GM19372 (cell line): Measurements from ENCODE around the gene OXNAD1.

Experiments used
- ATAC-seq: cut with Tn5 transposase; IDR thresholded peaks from one replicate; pipeline ENCODE4 v1.9.1; 2021; ENCODE audit warnings: mild to moderate bottlenecking, low read depth, moderate library complexity; ENCODE audit not compliant: unreplicated experiment

Gene OXNAD1

DNA sequence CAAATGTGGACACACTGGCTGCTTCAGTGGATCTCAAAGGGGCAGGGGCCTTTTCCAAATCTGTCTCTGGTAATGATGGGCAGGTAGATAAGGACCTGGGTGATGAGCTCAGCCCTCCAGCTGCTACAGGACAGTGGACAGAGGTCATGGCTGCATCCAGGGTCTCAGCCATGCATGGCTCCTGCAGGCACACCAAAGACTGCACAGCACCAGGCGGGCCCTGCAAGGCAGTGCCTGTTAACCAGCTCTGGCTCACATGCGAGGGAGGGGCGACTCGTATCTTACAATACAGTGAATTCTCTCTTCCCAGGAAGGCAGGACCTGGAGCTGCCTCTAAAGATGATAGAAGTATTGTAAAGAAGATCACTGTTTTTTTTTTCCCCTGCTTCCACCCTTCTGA lies 58.7 kb downstream of the OXNAD1 start:
- ATAC-seq, result no peak

GRCh38 chr3:16325850-16326249 lies 60.8 kb downstream of the OXNAD1 start:
- ATAC-seq, result no peak

GRCh38 chr3:16326724-16327349 lies 61.8 kb downstream of the OXNAD1 start:
- ATAC-seq, result no peak

DNA sequence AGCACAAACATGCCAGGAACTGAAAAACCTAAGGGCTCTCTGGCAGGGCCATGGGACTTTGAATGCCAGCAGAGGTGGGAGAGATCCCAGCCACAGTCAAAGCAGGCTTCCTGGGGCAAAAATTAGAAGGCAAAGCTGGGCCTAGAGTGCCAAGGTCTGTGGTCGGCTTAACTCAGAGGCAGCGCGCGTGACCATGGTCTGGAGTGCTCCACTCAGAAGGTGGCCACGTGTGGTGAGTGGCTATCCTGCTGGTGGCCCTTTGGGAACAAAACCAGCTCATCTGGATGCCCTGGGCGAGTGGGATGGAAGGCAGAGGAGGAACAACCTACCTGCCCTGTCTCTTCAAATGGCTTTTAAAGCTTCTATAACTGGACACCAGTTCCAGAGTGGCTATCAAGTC lies 63.1 kb downstream of the OXNAD1 start:
- no peak for ATAC-seq

- ATAC-seq, result no peak
Observed at GRCh38 chr3:16329036-16329825, 64.2 kb downstream of the OXNAD1 start.

DNA sequence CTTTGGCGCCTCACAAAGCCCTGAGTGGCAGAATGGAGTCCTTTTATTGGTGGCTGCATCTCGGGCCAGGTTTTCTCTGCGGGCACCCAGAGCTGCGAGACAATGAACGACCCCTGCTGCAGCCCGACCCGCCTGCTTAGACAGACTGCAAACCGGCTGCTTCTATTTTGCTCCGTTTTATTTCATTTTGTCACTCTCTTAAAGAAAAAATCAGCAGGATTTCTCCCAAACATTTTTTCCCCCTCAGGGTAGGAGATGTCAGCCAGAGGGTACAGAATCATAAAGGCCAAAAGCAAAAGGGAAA lies 64.8 kb downstream of the OXNAD1 start:
- no peak for ATAC-seq

- ATAC-seq, result no peak
Observed at GRCh38 chr3:16330351-16330750, 65.3 kb downstream of the OXNAD1 start.

- no peak for ATAC-seq
Observed at GRCh38 chr3:16331319-16331883, 66.4 kb downstream of the OXNAD1 start.

DNA sequence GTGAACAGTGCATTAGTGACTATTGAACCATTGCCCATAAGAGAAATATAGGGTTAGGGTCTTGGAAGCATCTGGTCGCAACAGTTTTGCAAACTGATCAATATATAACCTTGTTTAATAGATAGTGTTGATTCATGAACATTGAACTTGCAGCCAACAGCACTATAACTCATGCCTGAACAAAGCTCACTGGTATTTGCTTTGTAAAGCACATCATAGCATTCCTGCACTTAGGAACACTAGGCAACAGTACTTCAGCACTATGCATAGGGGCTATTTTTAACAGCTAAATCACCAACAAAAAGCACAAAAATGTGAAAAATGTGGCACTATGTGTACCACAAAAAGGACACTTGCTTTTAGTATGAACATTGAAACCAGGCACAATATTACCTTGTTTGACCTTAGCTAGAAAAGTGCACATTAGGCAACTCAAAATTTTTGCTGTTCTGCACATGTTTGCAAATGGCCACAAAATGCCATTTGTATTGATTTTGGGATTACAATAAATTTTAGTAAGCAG lies 68.0 kb downstream of the OXNAD1 start:
- ATAC-seq, result no peak

GRCh38 chr3:16334909-16335308 lies 69.9 kb downstream of the OXNAD1 start:
- ATAC-seq, result no peak

DNA sequence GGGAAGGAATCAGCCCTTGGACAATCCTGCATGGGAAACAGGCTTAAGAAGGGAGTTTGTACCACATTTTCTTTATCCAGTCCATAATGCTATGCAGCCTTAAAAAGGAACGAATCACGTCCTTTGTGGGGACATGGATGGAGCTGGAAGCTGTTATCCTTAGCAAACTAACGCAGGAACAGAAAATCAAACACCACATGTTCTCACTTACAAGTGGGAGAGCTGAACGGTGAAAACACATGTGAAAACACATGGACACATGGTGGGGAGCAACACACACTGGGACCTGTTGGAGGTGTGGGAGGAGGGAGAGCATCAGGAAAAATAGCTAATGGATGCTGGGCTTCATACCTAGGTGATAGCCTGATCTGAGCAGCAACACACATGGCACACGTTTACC lies 70.3 kb downstream of the OXNAD1 start:
- ATAC-seq, result no peak

DNA sequence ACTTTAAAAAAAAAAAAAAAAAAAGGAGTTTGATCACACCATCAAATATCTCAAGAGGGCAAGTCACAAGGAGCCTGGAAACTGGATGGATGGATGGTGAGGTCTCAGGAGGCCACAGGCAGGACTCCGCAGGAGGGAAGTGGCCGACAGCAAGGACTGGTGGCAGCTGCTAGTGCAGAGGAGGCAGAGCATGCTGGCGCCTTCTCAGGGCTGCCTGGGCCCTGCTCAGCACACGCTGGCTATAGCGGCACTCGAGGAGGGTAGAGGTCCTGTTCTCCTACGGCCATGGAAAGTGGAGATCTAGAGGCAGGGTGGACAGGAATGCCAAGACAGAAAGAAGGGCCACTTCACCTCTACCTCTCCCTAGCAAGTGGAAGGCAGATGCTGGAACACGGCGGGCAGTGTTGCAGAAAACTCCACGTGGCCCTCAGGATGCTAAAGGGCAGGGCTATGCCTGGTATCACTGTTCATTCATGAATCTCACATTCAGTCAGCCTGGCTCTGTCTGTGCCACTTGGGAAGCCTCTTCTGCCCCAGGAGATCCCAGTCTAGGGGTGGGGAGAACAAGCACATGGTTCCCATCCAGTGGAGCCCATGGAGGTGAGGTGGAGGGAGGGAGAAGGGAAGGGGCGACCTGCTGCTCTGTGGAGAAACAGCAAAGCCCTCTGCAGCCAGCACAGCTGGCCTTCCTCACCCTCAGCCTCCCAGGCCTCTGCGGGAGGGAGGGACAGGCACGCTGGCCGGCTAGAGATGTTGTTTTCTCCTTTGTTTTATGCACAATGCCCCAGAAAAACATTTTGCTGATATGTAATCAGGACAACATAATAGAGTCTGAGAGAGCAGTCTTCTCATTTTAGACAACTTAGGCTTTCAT lies 71.0 kb downstream of the OXNAD1 start:
- ATAC-seq, result no peak

DNA sequence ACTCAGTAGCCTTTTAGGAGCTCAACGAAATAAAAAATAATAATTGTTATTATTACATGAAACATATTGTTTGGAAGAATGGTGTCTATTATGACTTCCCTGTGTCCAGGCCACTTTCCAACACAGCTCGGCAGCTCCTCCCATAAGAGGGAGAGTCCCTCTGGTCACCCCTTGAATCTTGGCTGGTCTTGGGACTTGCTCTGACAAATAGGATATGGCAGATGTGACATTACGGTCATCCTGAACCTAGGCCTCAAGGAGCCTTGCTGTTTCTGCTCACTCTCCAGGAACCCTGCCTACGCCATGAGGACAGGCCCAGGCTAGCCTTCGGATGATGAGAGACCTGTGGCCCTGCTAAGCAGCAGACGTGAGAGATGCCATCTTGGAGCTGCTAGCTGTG lies 71.8 kb downstream of the OXNAD1 start:
- ATAC-seq, result no peak

DNA sequence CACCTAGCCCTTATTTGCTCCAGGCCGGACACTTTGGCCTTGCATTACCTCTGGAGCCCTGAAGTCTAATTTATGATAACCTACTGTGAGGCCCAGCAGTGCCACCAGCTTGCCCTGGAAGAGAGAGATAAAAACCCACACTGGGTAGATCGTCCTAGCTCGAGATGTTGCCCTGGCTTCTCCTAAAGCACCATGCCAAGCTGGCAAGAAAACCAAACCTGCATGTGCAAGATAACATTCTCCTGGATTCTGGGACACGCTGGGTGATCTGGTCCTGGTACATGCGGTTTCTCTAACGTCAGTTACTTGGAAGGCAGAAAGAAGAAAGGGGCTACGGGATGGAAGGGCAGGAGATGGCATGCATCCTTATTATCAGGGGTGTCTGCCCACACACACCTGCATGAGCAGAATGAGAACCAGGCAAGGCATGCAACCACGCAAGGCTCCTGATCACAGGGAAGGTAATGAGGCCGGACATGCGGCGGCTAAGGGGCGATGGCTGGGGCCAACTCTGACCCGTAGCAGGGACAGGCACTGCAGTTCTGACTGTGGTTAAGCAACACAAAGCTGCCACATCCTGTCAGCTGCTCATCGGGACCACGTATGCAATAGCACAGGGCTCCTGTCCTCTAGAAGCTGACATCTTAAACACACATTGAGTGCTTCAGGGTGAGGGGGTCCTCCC lies 73.0 kb downstream of the OXNAD1 start:
- no peak for ATAC-seq

GRCh38 chr3:16338999-16339398 lies 74.0 kb downstream of the OXNAD1 start:
- no peak for ATAC-seq

DNA sequence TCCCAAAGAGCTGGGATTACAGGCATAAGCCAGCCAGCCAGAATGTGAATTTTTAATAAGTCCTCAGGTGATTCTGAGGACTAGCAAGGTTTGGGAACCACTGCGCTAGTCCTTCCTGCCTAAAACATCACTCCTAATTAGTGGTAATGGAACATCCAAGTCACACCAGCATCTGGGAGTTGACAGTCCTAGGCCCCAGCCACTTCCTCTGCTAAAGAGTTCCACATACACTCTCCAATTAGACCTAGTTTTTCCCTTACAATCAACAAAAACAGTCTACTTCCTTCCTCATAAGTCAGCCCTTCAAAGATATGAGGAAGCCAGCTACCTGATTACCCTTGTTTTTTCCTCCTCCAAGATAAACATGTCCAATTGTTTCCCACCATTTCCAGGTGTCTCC lies 78.1 kb downstream of the OXNAD1 start:
- ATAC-seq, result no peak

GRCh38 chr3:16346413-16347081 lies 81.5 kb downstream of the OXNAD1 start:
- no peak for ATAC-seq

DNA sequence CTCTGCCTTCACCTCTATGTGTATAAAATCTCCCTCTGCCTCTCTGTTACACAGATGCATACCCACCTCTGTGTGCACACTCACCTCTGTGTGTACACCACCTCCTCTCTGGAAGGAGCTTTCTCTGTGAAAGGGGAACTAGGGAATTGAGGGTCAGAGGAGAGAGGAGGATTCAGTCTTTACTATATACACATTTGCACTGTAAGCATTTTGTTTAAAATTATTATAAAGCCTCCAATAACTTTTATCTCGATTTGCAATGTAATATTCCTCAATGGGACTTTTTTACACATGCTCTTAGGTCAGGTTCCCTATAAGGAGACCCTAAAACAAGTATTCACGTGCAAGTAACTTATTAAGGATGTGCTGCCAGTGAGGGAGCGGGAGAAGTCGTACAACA lies 82.5 kb downstream of the OXNAD1 start:
- no peak for ATAC-seq

DNA sequence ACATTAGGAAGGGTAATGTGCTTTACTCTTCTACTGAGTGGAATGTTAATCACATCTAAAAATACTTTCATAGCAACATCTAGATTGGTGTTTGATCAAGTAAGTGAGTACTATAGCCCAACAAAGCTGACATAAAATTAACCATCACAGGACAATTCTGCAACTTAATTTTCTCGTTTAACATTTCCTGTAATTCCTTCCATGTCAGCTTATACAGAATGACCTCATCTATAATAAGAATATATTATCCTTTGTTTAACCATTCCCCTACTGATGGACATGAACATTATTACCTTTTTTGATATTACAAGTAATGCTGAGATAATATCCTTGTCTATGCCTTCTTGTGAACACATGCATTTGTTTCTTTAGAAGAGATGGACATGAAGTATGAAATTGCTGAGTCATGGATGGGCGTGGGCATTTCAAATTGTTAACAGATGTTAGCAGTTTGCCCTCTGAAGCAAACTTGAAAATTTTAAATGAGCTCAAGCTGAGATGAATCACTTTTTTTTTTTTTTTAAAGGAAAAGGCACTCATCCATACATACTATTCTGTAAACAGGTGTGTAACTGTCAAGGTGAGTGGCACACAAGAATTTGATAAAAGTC lies 85.1 kb downstream of the OXNAD1 start:
- no peak for ATAC-seq
